ENCODE results near the gene CTNNBIP1.

The CTNNBIP1 gene

GRCh38 chr1:9912264-9912936 lies 2.3 kb upstream of the CTNNBIP1 start:
- Histone ChIP-seq H3K36me3 (ENCODE audit: insufficient read depth, low read length) (no peaks in the 10 kb centered on the region), H3K4me3 (ENCODE audit: low read depth, low read length, poor library complexity, severe bottlenecking) (no peak overlapping the region), H2AFZ (ENCODE audit: low read length) (no peak overlapping the region), H3F3A (ENCODE audit: insufficient read depth, low read length) (no peaks in the 10 kb centered on the region), H3K4me2 (ENCODE audit: low read length) (no peak overlapping the region), H4K20me1 (ENCODE audit: insufficient read depth, low read length) (no peaks in the 10 kb centered on the region), H3K27me3 (ENCODE audit: insufficient read depth, low read length) (no peaks in the 10 kb centered on the region), H3K9me2 (ENCODE audit: low read depth, low read length) (no peaks in the 10 kb centered on the region), H3K9me3 (ENCODE audit: low read length) (no peaks in the 10 kb centered on the region), H3K27ac (ENCODE audit: low read depth, low read length, poor library complexity, severe bottlenecking) (no peak overlapping the region), H3K79me2 (ENCODE audit: insufficient read depth, low read length) (no peaks in the 10 kb centered on the region), H3K9ac (ENCODE audit: low read length) (no peak overlapping the region), H3K4me1 (ENCODE audit: insufficient read depth, low read length, severe bottlenecking) (peaks cover 18% of the 10 kb centered on the region)
- no peak for TF ChIP-seq CTCF (IDR thresholded peaks at IDR 0.05; ENCODE audit: low read length)

GRCh38 chr1:9910423-9911178 lies 532 bp upstream of the CTNNBIP1 start:
- Histone ChIP-seq H4K20me1 (ENCODE audit: insufficient read depth, low read length) (no peaks in the 10 kb centered on the region), H3K27me3 (ENCODE audit: insufficient read depth, low read length) (no peaks in the 10 kb centered on the region), H3K79me2 (ENCODE audit: insufficient read depth, low read length) (no peaks in the 10 kb centered on the region), H3K36me3 (ENCODE audit: insufficient read depth, low read length) (no peaks in the 10 kb centered on the region), H3K4me1 (ENCODE audit: insufficient read depth, low read length, severe bottlenecking) (peaks cover 18% of the 10 kb centered on the region), H3K4me2 (ENCODE audit: low read length) (peak overlapping the region; percentile 98), H2AFZ (ENCODE audit: low read length) (peak overlapping the region; percentile 98), H3K9me2 (ENCODE audit: low read depth, low read length) (no peaks in the 10 kb centered on the region), H3K9me3 (ENCODE audit: low read length) (no peaks in the 10 kb centered on the region), H3K27ac (ENCODE audit: low read depth, low read length, poor library complexity, severe bottlenecking) (peak overlapping the region; percentile 82), H3F3A (ENCODE audit: insufficient read depth, low read length) (no peaks in the 10 kb centered on the region), H3K4me3 (ENCODE audit: low read depth, low read length, poor library complexity, severe bottlenecking) (peak overlapping the region; percentile 75), H3K9ac (ENCODE audit: low read length) (peak overlapping the region; percentile 77)
- TF ChIP-seq EZH2 (IDR thresholded peaks at IDR 0.05; ENCODE audit: borderline replicate concordance, low read length) (no peak), CTCF (IDR thresholded peaks at IDR 0.05; ENCODE audit: low read length) (no peak)

GRCh38 chr1:9909234-9910046 lies 629 bp downstream of the CTNNBIP1 start:
- peak overlapping the region; percentile 94 for H3K4me3 ChIP-seq (ENCODE audit: low read depth, low read length, poor library complexity, severe bottlenecking)
- no peak overlapping the region for H3K27ac ChIP-seq (ENCODE audit: low read depth, low read length, poor library complexity, severe bottlenecking)
- no peaks in the 10 kb centered on the region for H3F3A ChIP-seq (ENCODE audit: insufficient read depth, low read length)
- no peaks in the 10 kb centered on the region for H3K9me3 ChIP-seq (ENCODE audit: low read length)
- no peaks in the 10 kb centered on the region for H3K9me2 ChIP-seq (ENCODE audit: low read depth, low read length)
- H4K20me1 ChIP-seq (ENCODE audit: insufficient read depth, low read length) = no peaks in the 10 kb centered on the region
- no peaks in the 10 kb centered on the region for H3K79me2 ChIP-seq (ENCODE audit: insufficient read depth, low read length)
- TF ChIP-seq EZH2 (IDR thresholded peaks at IDR 0.05; ENCODE audit: borderline replicate concordance, low read length) (no peak), CTCF (IDR thresholded peaks at IDR 0.05; ENCODE audit: low read length) (no peak)
- peak overlapping the region; percentile 86 for H3K9ac ChIP-seq (ENCODE audit: low read length)
- H3K4me2 ChIP-seq (ENCODE audit: low read length) = peak overlapping the region; percentile 100
- H3K27me3 ChIP-seq (ENCODE audit: insufficient read depth, low read length) = no peaks in the 10 kb centered on the region
- no peaks in the 10 kb centered on the region for H3K36me3 ChIP-seq (ENCODE audit: insufficient read depth, low read length)
- peak overlapping the region; percentile 63; the same call in 1 of the 2 replicates for H2AFZ ChIP-seq (ENCODE audit: low read length)
- peaks cover 18% of the 10 kb centered on the region for H3K4me1 ChIP-seq (ENCODE audit: insufficient read depth, low read length, severe bottlenecking)
